Smooth muscle cell (in vitro differentiated cells): ENCODE data around the gene HHEX. TPM values are rescaled to one million over a fixed set of nuclear protein-coding genes. Genes with fewer than 3 reads are reported as not detected.

ENCODE experiments used
- DNase-seq: peaks from one replicate; lab custom pipeline; 2025; ENCODE audit not compliant: unreplicated experiment; lab: John Stamatoyannopoulos, UW
- H2AFZ ChIP-seq: fragments of 200-600 bp; sonication (generic); 2 replicates; pipeline ENCODE4 v1.6.0; 2016; ENCODE audit warnings: antibody characterized with exemption, low read depth, mild to moderate bottlenecking
- H3F3A ChIP-seq: fragments of 200-600 bp; sonication (generic); 2 replicates; pipeline ENCODE4 v1.6.0; 2017; ENCODE audit warnings: antibody characterized with exemption, low read depth
- H3K27ac ChIP-seq: fragments of 200-600 bp; sonication (generic); 2 replicates; pipeline ENCODE4 v1.5.1; 2016; ENCODE audit warnings: low read depth, mild to moderate bottlenecking
- H3K27me3 ChIP-seq: fragments of 200-600 bp; sonication (generic); 2 replicates; pipeline ENCODE4 v1.6.1; 2016; ENCODE audit warnings: low read depth, mild to moderate bottlenecking
- H3K36me3 ChIP-seq: fragments of 200-600 bp; sonication (generic); 2 replicates; pipeline ENCODE4 v1.5.1; 2016; ENCODE audit warnings: low read depth
- H3K4me1 ChIP-seq: fragments of 200-600 bp; sonication (generic); 2 replicates; pipeline ENCODE4 v1.5.1; 2016; ENCODE audit warnings: low read depth
- H3K4me2 ChIP-seq: fragments of 200-600 bp; sonication (generic); 2 replicates; pipeline ENCODE4 v1.6.0; 2016; ENCODE audit warnings: mild to moderate bottlenecking
- H3K4me3 ChIP-seq: fragments of 200-600 bp; sonication (generic); 2 replicates; pipeline ENCODE4 v1.5.1; 2016; ENCODE audit warnings: mild to moderate bottlenecking
- H3K79me2 ChIP-seq: fragments of 200-600 bp; sonication (generic); 2 replicates; pipeline ENCODE4 v1.6.0; 2016; ENCODE audit warnings: low read depth, mild to moderate bottlenecking
- H3K9ac ChIP-seq: fragments of 200-600 bp; sonication (generic); 2 replicates; pipeline ENCODE4 v1.6.0; 2016; ENCODE audit warnings: low read depth
- H3K9me3 ChIP-seq: fragments of 200-600 bp; sonication (generic); replicated peaks from 2 replicates; pipeline ENCODE4 v1.5.1; 2016; ENCODE audit warnings: low read depth
- H4K20me1 ChIP-seq: fragments of 200-600 bp; sonication (generic); 2 replicates; pipeline ENCODE4 v1.6.0; 2016; ENCODE audit warnings: low read depth
- WGBS: methylation state at CpG from one replicate; pipeline ENCODE4 v1.1.7; 2016; ENCODE audit warnings: low lambda C conversion rate; 5-methylcytosine and 5-hydroxymethylcytosine counted together
- polyA plus RNA-seq: library from polyadenylated mRNA; unstranded; fragments of >200 nt; fragmentation: Nextera tagmentation; extraction: Ambion mirVana; gene quantifications from 2 replicates; pipeline ENCODE4 v1.2.1, GENCODE V29; 2016
- total RNA-seq: library from RNA; depleted of rRNA; stranded (reverse); fragments of >200 nt; gene quantifications from 2 replicates; pipeline ENCODE4 v1.2.3, GENCODE V29; 2014
- TF ChIP-seq, protein P1 (sequence below): fragments of 200-600 bp; sonication (generic); IDR thresholded peaks from 2 replicates; pipeline ENCODE4 v1.5.1; 2017; ENCODE audit warnings: borderline replicate concordance, mild to moderate bottlenecking, antibody characterized with exemption; ENCODE audit not compliant: insufficient read depth, poor library complexity, severe bottlenecking

Gene HHEX
- total and polyA plus RNA-seq, 2 experiments from 2014 or later = not detected

DNA sequence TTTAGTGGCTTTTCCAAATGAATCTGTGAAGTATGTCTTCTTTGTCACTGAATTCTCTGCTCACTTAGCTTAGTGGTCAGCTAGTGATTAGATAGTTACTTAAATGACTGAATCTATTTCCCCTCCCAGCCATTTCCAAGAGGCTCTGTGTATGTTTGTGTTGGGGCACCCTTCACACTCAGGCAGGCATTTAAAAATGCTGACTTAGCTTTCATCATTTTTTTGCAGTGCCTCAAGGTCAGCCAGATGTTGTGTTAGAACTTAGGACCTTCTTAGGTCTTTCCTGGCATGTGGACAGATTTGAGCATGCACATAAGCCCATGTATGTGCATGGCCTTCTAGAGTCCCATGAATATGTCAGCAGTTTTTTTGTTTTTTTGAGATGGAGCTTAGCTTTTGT, 25.4 kb upstream of the HHEX start:
- no peak for DNase-seq

DNA sequence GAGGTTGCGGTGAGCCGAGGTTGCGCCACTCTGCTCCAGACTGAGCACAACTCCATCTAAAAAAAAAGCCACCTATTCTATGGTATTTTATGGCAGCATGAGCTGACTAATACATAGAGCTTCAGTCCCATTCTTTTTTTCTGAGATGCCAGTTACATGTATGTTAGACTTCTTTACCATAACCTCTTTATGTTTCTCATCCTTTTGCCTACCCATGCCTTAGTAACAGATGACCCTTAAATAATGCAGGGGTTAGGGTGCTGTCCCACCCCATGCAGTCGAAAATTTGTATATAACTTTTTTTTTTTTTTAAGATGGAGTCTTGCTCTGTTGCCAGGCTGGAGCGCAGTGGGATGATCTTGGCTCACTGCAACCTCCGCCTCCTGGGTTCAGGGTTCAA, 22.7 kb upstream of the HHEX start:
- no peak for DNase-seq
- no peaks in the 10 kb centered on the region for H3K36me3 ChIP-seq
- no peaks in the 10 kb centered on the region for H3K79me2 ChIP-seq
- H3K9me3 ChIP-seq = peaks cover 3% of the 10 kb centered on the region
- H3K4me1 ChIP-seq = no peaks in the 10 kb centered on the region
- no peaks in the 10 kb centered on the region for H4K20me1 ChIP-seq
- WGBS = 98% methylated on average over 6 of the region's 6 CpGs
- no peak overlapping the region for H3K9ac ChIP-seq
- no peaks in the 10 kb centered on the region for H3K27me3 ChIP-seq
- H3K27ac ChIP-seq = no peak overlapping the region
- no peaks in the 10 kb centered on the region for H3F3A ChIP-seq
- H3K4me2 ChIP-seq = no peak overlapping the region
- TF ChIP-seq, protein P1, sequence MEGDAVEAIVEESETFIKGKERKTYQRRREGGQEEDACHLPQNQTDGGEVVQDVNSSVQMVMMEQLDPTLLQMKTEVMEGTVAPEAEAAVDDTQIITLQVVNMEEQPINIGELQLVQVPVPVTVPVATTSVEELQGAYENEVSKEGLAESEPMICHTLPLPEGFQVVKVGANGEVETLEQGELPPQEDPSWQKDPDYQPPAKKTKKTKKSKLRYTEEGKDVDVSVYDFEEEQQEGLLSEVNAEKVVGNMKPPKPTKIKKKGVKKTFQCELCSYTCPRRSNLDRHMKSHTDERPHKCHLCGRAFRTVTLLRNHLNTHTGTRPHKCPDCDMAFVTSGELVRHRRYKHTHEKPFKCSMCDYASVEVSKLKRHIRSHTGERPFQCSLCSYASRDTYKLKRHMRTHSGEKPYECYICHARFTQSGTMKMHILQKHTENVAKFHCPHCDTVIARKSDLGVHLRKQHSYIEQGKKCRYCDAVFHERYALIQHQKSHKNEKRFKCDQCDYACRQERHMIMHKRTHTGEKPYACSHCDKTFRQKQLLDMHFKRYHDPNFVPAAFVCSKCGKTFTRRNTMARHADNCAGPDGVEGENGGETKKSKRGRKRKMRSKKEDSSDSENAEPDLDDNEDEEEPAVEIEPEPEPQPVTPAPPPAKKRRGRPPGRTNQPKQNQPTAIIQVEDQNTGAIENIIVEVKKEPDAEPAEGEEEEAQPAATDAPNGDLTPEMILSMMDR = no peak
- no peak overlapping the region for H2AFZ ChIP-seq
- H3K4me3 ChIP-seq = no peak overlapping the region

More for the DNA sequence above, 25.4 kb upstream of the HHEX start:
- no peak overlapping the region for H3K27ac ChIP-seq
- no peak overlapping the region for H2AFZ ChIP-seq
- H3K4me1 ChIP-seq = no peaks in the 10 kb centered on the region
- no peaks in the 10 kb centered on the region for H3F3A ChIP-seq
- H3K9me3 ChIP-seq = peaks cover 3% of the 10 kb centered on the region
- H3K9ac ChIP-seq = no peak overlapping the region
- H3K4me2 ChIP-seq = no peak overlapping the region
- H3K27me3 ChIP-seq = no peaks in the 10 kb centered on the region
- H3K36me3 ChIP-seq = no peaks in the 10 kb centered on the region
- no peaks in the 10 kb centered on the region for H3K79me2 ChIP-seq
- H3K4me3 ChIP-seq = no peak overlapping the region
- no peaks in the 10 kb centered on the region for H4K20me1 ChIP-seq
- TF ChIP-seq, protein P1 = no peak

DNA sequence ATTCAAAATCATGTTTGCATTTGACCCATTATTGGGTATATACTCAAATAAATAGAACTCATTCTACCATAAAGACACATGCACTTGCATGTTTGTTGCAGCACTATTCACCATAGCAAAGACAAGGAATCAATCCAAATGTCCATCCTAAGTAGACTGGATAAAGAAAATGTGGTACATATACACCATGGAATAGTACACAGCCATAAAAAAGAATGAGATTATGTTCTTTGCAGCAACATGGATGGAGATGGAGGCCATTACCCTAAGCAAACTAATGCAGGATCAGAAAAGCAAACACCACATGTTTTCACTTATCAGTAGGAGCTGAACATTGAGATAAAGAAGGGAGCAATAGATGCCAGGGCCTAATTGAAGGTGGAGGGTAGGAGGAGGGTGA, 12.0 kb upstream of the HHEX start:
- H3K27me3 ChIP-seq = peaks cover 7% of the 10 kb centered on the region
- no peak for DNase-seq
- H3K79me2 ChIP-seq = no peaks in the 10 kb centered on the region
- no peaks in the 10 kb centered on the region for H3K4me1 ChIP-seq
- H3K4me3 ChIP-seq = no peak overlapping the region
- H4K20me1 ChIP-seq = no peaks in the 10 kb centered on the region
- no peak overlapping the region for H3K4me2 ChIP-seq
- H3K9me3 ChIP-seq = no peaks in the 10 kb centered on the region
- no peaks in the 10 kb centered on the region for H3K36me3 ChIP-seq
- H2AFZ ChIP-seq = no peak overlapping the region
- no peak overlapping the region for H3K9ac ChIP-seq
- no peaks in the 10 kb centered on the region for H3F3A ChIP-seq
- no peak overlapping the region for H3K27ac ChIP-seq
- TF ChIP-seq, protein P1 = no peak

DNA sequence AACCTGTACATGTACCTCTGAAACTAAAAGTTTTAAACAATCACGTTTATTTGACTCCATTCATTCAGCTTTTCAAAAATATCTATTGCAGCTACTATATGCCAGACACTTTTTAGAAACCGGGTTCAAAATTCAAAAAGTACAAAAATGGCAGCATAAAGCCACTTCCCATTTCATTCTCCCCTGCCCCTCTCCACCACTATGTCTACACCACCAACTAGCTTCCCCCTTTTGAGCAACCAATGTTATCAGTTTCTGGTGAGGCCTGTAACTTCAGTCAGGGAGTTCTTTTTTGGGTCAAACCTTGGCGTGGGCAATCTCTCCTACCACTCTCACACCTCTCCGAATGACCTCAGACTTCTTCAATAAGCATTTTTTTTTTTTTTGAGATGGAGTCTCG, 11.5 kb upstream of the HHEX start:
- H3K4me1 ChIP-seq = no peaks in the 10 kb centered on the region
- DNase-seq = no peak
- no peak overlapping the region for H2AFZ ChIP-seq
- no peaks in the 10 kb centered on the region for H4K20me1 ChIP-seq
- no peak overlapping the region for H3K27ac ChIP-seq
- H3K79me2 ChIP-seq = no peaks in the 10 kb centered on the region
- no peaks in the 10 kb centered on the region for H3K36me3 ChIP-seq
- H3F3A ChIP-seq = no peaks in the 10 kb centered on the region
- peaks cover 8% of the 10 kb centered on the region for H3K27me3 ChIP-seq
- TF ChIP-seq, protein P1 = no peak
- H3K9me3 ChIP-seq = no peaks in the 10 kb centered on the region
- H3K4me3 ChIP-seq = no peak overlapping the region
- no peak overlapping the region for H3K9ac ChIP-seq
- WGBS = 96% methylated on average over 5 of the region's 5 CpGs
- no peak overlapping the region for H3K4me2 ChIP-seq
